Inflammatory macrophage treated with lipopolysaccharide for 1 hour (primary cell): ENCODE data around the gene SPRED1.
"Not testable (repeated sequence)": the region's sequence is repeated elsewhere in the genome, so short reads cannot be mapped to it uniquely, and the experiment has no call there.

Experiments used
- DNase-seq, 2 donors: peaks; one replicate each; pipeline ENCODE4 v3.0.0-alpha.2; 2020 to 2022

SPRED1 gene

DNA sequence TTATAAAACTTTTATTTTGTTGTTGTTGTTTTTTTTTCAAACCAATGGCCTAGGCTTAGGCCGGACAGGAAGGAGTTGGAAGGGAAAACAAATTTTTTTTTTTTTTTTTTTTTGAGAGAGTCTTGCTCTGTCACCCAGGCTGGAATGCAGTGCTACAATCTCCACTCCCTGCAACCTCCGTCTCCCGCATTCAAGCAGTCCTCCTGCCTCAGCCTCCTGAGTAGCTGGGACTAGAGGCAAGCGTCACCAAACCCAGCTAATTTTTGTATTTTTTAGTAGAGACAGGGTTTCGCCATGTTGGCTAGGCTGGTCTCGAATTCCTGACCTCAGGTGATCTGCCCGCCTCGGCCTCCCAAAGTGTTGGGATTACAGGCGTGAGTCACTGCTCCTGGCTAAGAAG is 15.6 kb upstream of the SPRED1 start:
- not testable (repeated sequence) for DNase-seq

DNA sequence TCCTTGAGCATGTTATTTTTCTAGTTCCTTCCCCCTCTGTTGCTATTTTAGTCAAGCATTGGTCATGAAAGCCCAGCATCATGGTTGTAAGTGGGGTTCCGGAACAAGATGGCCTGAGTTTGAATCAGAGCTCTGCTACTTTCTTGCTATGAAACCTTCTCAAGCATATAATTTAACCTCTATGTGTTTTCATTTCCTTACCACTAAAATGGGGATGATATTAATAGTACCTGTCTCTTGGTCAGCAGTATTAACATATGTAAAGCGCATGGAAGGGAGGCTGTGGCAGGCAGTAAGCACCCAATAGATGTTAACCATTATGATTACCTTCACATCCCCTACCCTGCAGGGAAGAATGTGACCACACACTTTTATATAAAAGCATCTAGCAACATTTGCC is 14.3 kb upstream of the SPRED1 start:
- DNase-seq, result no peak

DNA sequence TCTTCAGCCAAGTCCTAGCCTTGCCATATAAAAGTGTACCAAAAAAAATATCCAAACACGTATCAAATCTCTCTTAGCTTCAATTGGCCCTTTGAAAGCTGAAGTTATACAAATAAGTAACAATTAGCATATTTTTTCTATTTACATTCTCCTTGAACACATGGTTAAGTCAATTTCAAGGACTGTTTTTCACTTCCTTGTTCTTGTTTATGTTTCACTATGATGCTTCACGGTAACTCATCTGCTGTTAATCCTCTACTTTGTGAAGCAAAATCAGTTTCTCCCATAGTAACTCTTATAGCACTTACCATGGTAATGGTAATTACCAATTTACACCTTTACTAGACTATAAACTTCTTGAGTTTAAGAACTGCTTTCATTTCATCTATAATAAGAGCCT is 10.6 kb upstream of the SPRED1 start:
- peak in 1 of 2 donors; percentile 21 for DNase-seq

DNA sequence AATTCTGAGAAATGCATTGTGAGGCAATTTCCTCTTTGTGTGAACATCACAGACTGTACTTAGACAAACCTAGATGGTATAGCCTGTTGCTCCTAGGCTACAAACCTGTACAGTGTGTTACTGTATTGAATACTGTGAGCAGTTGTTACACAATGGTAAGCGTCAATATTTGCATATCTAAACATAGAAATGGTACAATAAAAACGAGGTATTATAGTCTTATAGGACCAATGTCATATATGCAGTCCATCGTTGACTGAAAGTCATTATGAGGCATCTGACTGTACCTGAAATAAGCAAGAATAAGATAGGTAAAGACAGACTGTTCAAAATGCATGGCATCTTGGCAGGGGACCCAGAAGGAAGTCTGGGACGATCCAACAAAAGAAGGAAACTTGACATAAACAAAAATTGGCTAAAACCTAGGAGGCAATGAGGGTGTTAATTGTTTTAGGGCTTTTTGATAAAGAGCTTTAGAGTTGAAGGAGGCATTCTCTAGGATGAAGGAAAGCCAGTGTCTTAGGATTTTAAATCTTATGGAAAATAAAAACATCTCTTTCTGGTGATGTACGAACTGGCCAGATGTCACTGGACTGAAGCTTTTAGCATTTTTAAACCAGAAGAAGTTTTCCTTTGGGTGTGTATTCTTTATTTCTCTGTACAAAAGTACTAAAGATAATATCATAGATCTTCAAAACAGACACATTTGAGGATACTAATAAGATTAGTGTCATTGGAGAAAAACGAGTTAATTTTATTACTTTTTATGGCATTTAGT is 9.2 kb upstream of the SPRED1 start:
- DNase-seq, result no peak

DNA sequence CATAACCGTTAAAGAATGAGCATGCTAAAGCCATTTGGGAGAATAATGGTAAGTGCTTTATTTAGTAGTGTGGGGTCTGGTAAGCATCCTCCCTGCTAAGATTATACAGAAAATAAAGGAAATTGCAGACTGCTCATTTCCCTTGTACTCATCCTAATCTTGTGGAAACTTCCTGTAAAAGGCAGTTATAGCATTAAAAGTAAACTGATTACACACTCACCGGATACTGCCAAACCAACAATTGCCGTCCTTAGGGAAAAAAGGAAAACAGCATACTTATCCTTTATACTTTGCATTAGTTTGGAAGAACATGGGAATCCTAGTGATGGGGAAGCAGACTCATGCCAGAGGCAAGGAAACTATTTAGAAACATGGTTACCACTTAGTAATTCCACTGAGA is 5.3 kb upstream of the SPRED1 start:
- DNase-seq, result no peak

DNA sequence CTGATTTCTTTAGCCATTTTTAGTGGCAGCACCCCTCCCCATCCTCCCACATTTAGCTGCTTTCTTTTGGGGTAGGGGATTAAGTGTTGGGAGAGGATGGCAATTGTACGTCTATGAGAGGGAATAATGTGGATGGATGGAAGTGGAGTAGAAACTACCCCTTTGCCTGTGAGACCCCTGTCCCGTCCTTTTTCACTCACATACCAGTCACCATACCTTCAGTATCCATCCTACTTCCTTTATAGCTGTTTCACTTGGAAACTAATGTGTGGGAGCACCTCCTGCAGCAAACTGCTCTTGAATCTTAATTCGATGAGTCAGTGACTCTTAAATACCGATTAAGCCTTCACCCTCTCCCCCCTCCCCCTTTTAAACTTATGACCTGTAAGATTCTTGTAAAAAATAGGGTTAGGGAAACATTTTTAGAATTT is 730 bp downstream of the SPRED1 start:
- DNase-seq, result peak; percentile 71 to 75

DNA sequence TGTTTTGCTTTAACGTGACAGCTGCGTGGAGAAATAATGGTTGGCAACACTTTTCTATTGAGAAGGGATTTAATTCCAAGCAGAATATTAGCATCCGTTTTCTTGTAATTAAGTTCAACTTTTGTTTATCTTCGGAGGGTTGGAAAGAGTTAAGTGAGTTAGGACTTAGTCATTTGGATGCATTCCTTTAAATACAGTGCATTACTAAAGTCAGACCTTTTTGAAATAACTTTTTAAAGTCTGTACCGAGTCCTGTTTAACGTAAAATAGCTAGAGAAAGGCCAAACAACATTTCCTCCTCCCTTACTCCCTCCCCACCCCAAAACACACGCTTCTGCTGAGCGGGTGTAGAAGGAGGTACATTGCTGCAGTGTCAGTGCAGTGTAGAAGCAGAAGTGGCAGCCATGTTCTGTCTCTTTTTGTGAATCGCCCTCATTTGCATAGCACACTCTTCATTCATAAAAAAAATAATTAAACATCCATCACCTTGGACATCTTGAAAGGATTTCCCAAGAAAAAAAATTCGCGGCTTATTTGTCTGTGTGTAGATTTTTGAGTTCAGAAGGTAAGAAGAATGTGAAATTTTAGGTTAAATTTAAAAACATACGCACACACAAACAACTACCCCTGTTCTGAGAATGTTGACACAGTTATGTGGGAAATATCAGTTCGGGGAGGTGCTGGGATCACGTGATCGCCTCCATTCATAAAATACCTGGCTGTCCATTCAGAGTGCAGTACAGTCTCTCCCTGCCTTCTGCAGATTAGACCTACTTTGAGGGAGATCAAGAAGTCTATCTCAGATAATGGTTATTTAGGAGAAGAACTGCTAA is 1.6 kb downstream of the SPRED1 start:
- DNase-seq, result peak; percentile 76 to 86

DNA sequence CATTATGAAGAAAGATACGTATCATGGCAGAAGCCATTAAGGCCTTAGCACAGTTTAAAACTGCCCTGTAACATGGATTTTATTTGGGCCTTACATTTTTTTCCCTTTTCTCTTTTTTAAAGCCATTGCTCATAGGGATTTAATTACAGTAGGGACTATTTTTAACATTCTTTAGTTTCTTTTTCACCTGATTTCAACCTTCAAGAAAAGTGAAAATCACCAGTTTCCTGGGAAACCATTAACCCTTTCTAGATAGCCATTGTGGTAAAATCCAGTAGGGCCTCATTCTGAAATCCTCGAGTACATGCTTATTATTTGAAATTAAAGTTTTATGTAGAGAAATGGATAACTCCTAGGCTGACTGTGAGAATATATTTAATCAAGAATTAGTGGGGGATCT is 3.1 kb downstream of the SPRED1 start:
- DNase-seq, result peak in 1 of 2 donors; percentile 44

DNA sequence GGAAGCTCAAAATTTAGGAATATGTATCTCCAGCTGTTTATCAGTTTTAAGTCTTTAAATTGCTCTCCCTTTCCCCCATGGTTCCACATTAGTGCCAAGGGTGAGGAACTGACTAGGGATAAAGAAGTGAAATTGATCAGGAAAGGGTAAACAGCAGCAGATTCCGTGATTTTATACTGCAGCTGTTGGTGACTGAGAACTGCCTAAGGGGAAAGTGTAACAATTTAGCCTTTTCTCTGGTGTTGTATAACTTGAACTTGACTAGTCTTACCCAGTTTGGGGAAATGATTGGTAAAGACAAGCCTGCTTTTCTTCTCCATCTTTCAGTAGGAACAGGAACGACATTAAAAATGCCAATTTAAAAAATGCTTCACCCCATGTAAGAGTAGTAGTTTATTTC is 5.0 kb downstream of the SPRED1 start:
- DNase-seq, result peak in 1 of 2 donors; percentile 41

DNA sequence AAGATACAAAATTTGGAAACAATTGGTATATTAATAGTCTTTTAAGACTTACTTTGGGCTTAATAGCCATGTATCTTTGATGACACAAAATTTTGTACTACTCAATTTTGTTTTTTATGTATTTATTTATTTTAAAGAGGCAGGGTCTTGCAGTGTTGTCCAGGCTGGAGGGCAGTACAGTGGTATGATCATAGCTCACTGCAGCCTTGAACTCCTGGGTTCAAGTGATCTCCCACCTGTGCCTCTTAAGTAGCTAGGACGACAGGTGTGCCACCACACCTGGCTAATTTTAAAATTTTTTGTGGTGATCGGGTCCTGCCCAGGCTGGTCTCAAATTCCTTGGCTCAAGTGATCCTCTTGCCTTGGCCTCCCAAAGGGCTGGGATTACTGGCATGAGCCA is 6.5 kb downstream of the SPRED1 start:
- DNase-seq, result no peak

DNA sequence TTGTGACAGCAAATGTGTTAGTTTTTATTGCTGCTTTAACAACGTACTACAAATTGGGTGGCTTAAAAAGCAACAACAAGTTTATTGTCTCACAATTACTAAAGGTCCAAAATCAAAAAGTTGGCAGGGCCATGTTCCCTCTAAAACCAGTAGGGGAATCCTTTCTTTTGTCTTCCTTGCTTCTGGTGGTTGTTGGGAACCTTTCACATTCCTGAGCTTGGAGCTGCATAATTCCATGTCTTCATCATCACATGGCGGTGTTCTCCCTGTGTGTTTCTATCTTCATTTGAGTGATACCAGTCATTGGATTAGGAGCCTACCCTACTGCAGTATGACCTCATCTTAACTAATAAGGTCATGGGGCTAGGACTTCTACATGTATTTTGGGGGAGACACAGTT is 7.4 kb downstream of the SPRED1 start:
- peak in 1 of 2 donors; percentile 29 for DNase-seq

DNA sequence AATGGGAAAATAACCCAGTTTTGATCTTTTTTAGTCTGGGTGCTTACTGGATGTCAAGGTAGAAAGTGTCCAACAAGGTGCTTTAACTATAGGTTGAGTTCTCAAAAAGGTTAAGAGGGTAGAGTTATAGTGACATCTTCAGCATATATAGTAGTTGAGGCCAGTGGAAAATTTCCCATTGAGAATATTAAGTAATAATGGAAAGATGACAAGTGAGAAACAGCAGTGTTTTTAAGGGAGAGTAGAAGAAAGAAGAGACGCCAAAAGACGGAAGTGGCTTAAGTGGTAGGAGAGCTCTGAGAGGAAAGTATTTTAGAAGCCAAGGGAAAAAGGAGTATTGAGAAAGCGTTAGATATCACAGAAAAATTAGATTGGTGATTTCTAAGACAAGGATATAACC is 10.6 kb downstream of the SPRED1 start:
- peak; percentile 51 to 56 for DNase-seq

DNA sequence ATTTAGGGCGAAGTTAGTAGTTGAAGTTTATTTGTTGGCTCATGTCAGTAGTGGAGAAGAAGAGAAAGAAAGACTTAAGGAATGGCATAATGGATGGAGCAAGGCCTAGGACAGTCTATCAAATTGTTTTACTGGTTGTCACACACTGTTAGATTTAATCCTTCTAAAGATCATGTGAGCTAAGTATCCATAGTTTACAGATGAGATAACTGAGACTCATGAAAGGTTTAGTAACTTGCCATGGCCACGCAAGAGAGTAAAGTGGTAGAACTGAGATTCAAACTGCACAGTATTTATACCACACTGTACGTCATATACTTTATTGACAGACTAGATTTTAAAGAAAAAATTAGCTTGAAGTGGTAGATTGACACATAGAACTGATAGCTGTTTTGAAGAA is 11.4 kb downstream of the SPRED1 start:
- DNase-seq, result no peak

DNA sequence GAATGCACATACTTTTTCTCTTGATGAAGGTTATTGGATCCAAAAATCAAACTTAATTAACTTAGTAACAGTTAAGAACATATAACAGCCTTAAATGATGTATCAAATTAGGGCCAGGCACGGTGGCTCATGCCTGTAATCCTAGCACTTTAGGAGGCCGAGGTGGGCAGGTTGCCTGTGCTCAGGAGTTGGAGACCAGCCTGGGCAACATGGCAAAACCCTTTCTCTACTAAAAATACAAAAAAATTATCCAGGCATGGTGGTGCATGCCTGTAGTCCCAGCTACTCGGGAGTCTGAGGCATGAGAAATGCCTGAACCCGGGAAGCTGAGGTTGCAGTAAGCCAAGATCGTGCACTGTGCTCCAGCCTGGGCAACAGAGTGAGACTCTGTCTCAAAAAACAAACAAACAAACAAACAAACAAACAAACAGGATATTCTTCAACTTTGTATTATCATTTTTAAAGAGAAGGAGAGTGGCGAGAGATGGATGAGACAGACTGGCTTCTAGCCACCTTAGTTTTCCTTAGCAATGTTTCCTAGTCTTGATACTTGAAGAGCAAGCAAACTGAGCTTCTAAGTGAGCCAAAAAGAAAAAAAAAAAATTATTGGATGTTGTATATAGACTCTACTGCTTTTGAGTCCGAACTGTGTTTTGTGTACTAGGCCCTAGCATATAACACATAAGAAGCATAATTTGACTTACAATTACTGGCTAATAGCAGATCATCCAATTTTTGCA is 13.8 kb downstream of the SPRED1 start:
- DNase-seq, result no peak

DNA sequence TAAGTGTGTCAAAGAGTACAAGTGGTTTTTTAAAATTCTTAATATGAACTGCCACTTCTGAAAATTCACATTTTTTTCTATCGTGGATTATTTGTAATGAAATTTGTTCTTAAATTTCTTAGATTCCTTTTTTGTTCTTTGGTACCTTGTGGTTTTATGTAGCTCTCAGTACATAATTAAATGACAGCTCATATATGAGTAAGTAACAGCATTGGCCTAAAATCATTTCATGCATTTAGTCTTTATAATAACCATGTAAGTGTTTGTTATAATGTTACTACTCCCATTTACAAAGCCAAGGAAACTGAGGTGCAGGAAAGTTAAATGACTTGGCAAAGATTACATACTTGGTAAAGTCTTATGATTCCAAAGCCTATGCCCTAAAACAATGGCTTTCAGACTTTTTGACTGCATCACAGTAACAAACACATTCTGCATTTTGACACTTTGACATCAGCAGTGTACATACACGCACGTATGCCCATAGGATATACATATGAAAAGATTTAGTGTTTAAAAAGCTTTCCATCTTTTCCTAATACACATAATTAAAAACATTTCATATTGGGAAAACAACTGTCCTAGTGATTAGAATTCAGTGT is 14.9 kb downstream of the SPRED1 start:
- no peak for DNase-seq

DNA sequence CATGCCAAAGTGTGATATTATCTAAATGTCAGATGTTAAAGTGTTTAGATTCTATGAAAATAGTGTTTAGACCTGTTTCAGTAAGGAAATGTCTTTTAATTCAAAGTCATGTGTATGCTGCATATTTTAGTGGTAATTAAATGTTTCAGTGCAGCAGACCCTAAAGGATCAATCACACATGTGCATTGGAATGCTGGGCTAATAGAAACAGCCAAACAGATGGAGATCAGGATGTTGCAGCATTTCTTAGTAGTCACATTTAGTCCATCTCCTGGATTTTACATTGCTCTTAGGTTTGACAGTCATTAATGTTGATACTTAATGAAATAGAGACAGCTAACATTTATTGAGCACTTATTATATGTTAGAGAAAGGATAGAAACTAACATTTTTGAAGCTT is 18.5 kb downstream of the SPRED1 start:
- DNase-seq, result no peak

DNA sequence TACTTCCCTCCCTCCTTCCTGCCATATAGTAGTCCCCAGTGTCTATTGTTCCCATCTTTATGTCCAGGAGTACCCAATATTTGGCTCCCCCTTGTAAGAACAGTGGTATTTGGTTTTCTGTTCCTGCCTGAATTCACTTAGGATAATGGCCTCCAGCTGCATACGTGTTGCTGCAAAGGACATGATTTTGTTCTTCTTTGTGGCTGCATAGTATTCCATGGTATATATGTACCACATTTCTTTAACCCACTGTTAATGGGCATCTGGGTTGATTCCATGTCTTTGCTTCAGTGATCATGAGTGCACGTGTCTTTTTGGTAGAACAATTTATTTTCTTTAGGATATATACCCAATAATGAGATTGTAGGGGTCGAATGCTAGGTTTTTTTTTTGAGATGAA is 19.3 kb downstream of the SPRED1 start:
- DNase-seq, result no peak

DNA sequence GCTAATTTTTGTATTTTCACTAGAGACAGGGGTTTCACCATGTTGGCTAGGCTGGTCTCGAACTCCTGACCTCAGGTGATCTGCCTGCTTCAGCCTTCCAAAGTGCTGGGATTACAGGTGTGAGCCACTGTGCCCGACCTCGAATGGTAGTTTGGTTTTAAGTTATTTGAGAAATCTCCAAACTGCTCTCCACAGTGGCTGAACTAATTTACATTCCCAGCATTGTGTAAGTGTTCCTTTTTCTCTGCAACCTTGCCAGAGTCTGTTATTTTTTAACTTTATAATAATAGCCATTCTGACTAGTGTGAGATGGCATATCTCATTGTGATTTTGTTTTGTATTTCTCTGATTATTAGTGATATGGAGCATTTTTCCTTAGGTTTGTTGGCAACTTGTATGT is 19.8 kb downstream of the SPRED1 start:
- DNase-seq, result not testable (repeated sequence)

DNA sequence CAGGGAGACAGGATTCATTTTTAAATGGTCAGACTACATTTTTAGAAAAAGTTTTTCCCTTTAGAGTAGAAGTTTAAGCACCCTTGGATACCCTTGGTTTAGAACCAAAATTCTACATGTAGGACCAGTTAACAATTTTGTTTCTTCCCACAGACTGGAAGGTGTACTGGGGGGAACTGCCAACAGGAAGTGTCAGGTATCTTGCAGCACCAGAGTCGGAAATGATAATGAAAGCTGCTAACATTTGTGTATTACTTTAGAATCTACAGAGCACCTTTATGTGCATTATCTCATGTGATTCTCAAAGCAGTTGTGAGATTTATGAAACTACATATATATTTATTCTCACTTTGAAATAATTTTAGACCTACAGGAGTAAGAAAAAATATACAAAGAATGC is 21.5 kb downstream of the SPRED1 start:
- no peak for DNase-seq

DNA sequence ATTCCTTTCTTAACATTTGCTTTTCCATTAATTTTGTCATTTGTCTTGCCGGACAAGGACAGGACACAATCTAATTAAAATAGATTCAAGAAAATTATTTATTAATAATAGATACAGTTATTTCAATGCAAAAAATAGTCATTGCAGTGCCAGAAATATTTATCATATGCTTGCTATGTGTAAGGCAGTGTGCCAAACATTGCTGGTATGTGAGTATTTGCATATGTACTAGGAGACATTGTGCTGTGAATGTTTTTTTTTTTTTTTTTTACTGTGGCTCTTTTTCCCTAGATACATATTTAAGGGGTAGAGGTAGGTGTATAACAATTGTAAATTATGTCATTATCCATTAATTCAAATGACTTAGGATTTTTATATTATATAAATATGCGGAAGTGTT is 23.3 kb downstream of the SPRED1 start:
- no peak for DNase-seq

DNA sequence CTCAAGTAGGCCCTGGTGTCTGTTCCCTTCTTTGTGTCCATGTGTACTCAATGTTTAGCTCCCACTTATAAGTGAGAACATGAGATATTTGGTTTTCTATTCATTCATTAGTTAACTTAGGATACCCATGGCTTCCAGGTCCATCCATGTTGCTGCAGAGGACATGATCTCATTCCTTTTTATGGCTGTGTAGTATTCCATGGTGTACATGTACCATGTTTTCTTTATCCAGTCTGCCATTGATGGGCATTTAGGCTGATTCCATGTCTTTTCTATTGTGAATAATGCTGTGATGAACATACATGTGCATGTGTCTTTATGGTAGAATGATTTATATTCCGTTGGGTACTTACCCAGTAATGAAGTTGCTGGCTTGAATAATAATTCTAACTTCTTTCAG is 24.6 kb downstream of the SPRED1 start:
- DNase-seq, result not testable (repeated sequence)

DNA sequence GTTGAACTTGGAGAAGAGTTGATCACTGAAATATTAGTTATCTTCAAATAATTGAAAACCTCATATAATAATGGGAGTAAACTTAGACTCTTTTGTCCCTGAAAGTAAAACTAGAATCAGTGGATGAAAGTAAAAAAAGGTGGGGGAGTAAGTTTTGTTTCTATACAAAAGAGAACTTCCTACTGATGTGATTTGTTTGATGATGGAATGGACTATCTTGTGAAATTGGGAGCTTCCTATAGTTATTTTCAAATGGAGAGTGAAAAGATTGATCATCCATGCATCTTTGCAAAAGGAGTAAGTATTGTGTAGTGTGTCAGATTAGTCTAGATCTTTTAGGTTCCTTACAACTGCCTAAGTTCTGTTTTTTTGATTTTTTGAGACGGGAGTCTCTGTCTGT is 28.4 kb downstream of the SPRED1 start:
- peak in 1 of 2 donors; percentile 28 for DNase-seq

DNA sequence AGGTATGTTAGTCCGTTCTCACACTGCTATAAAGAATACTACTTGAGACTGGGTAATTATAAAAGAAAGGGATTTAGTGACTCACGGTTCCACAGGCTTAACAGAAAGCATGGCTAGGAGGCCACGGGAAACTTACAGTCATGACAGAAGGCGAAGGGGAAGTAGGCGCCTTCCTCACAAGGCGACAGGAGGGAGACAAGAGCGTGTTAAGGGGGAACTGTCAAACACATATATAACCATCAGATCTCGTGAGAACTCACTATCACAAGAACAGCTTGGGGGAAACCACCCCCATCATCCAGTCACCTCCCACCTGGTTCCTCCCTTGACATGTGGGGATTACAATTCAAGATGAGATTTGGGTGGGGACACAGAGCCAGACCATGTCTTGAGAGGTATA is 30.4 kb downstream of the SPRED1 start:
- DNase-seq, result no peak
